Activated CD4-positive, alpha-beta memory T cell treated with anti-CD3 and anti-CD28 coated beads for 36 hours (primary cell): Measurements from ENCODE around the gene MRPS22. TPM values are rescaled to one million over a fixed set of nuclear protein-coding genes. Genes with fewer than 3 reads are reported as not detected.

Source experiments
- CTCF ChIA-PET: fragments of 350-600 bp; sonication (Branson Sonifier 250); formaldehyde crosslinking; loops from one replicate; lab custom pipeline; 2021; ENCODE audit warnings: antibody characterized with exemption, inconsistent platforms; lab: Charles Lee
- POLR2A ChIA-PET: fragments of 350-600 bp; sonication (Branson Sonifier 250); formaldehyde crosslinking; loops from one replicate; lab custom pipeline; 2021; ENCODE audit warnings: antibody characterized with exemption; lab: Charles Lee
- DNase-seq: peaks from one replicate; pipeline ENCODE4 v3.0.0-alpha.2; 2020
- H3K27ac Mint-ChIP-seq: one replicate; pipeline ENCODE4 v1.8.0; 2021; ENCODE audit warnings: mixed read lengths
- H3K27me3 Mint-ChIP-seq: one replicate; pipeline ENCODE4 v1.8.0; 2021; ENCODE audit warnings: mixed read lengths
- H3K36me3 Mint-ChIP-seq: one replicate; pipeline ENCODE4 v1.8.0; 2021; ENCODE audit warnings: mixed read lengths
- H3K4me1 Mint-ChIP-seq: one replicate; pipeline ENCODE4 v1.8.0; 2021; ENCODE audit warnings: low read depth, mixed read lengths
- H3K4me3 Mint-ChIP-seq: one replicate; pipeline ENCODE4 v1.8.0; 2021; ENCODE audit warnings: mild to moderate bottlenecking, mixed read lengths
- H3K9me3 Mint-ChIP-seq: one replicate; pipeline ENCODE4 v1.8.0; 2021; ENCODE audit warnings: mixed read lengths
- intact Hi-C: fragments of 100-400 bp; cut with micrococcal nuclease; formaldehyde crosslinking; loops from one replicate; pipeline ENCODE4 v1.15.1; 2023
- total RNA-seq, 2 experiments: library from RNA; stranded (reverse); gene quantifications; one replicate each; pipeline ENCODE4 v1.2.3, GENCODE V29; 2021

MRPS22 gene
- total RNA-seq, 2 experiments from 2014 or later, result 49.9 to 50.2 TPM

- Mint-ChIP-seq H3K36me3 (no peaks in the 10 kb centered on the region), H3K4me1 (no peaks in the 10 kb centered on the region), H3K9me3 (no peaks in the 10 kb centered on the region), H3K27me3 (peaks cover 1% of the 10 kb centered on the region), H3K27ac (no peak overlapping the region), H3K4me3 (no peak overlapping the region)
- intact Hi-C loops, result no loop called here
- POLR2A ChIA-PET, result no interaction called here
- CTCF ChIA-PET, result interaction anchor here (0.8 kb wide), 1 partner anchor 25 kb away, joined by 3 read pairs; no protein-coding TSS in a partner anchor
- no peak for DNase-seq
These were observed 39.4 kb upstream of the MRPS22 start for GRCh38 chr3:139304383-139304782.

GRCh38 chr3:139306078-139306477 is 37.7 kb upstream of the MRPS22 start:
- ChIA-PET CTCF (no interaction called here), POLR2A (no interaction called here)
- H3K4me1 Mint-ChIP-seq, result no peaks in the 10 kb centered on the region

GRCh38 chr3:139307072-139307491 is 36.7 kb upstream of the MRPS22 start:
- H3K4me3 Mint-ChIP-seq, result no peak overlapping the region
- no peak for DNase-seq
- H3K9me3 Mint-ChIP-seq, result no peaks in the 10 kb centered on the region
- no peaks in the 10 kb centered on the region for H3K36me3 Mint-ChIP-seq
- no peaks in the 10 kb centered on the region for H3K4me1 Mint-ChIP-seq
- ChIA-PET CTCF (no interaction called here), POLR2A (no interaction called here)
- peaks cover 1% of the 10 kb centered on the region for H3K27me3 Mint-ChIP-seq
- no peak overlapping the region for H3K27ac Mint-ChIP-seq
- intact Hi-C loops, result no loop called here

More at GRCh38 chr3:139306078-139306477, 37.7 kb upstream of the MRPS22 start:
- DNase-seq, result no peak
- intact Hi-C loops, result no loop called here
- peaks cover 1% of the 10 kb centered on the region for H3K27me3 Mint-ChIP-seq
- H3K36me3 Mint-ChIP-seq, result no peaks in the 10 kb centered on the region
- no peak overlapping the region for H3K4me3 Mint-ChIP-seq
- H3K27ac Mint-ChIP-seq, result no peak overlapping the region
- H3K9me3 Mint-ChIP-seq, result no peaks in the 10 kb centered on the region

- ChIA-PET POLR2A (no interaction called here), CTCF (interaction anchor here (0.6 kb wide), 1 partner anchor 372 kb away, joined by 3 read pairs; no protein-coding TSS in a partner anchor)
- no peaks in the 10 kb centered on the region for H3K4me1 Mint-ChIP-seq
- H3K27ac Mint-ChIP-seq, result no peak overlapping the region
- H3K27me3 Mint-ChIP-seq, result peaks cover 1% of the 10 kb centered on the region
- H3K9me3 Mint-ChIP-seq, result no peaks in the 10 kb centered on the region
- no peak for DNase-seq
- intact Hi-C loops, result no loop called here
- H3K4me3 Mint-ChIP-seq, result no peak overlapping the region
- no peaks in the 10 kb centered on the region for H3K36me3 Mint-ChIP-seq
These were observed 35.9 kb upstream of the MRPS22 start for GRCh38 chr3:139307601-139308555.

GRCh38 chr3:139308560-139308959 is 35.3 kb upstream of the MRPS22 start:
- intact Hi-C loops, result no loop called here
- no peak for DNase-seq
- Mint-ChIP-seq H3K4me3 (no peak overlapping the region), H3K36me3 (no peaks in the 10 kb centered on the region), H3K4me1 (no peaks in the 10 kb centered on the region), H3K9me3 (no peaks in the 10 kb centered on the region), H3K27ac (no peak overlapping the region), H3K27me3 (peaks cover 1% of the 10 kb centered on the region)
- POLR2A ChIA-PET, result no interaction called here
- CTCF ChIA-PET, result interaction anchor here (0.6 kb wide), 1 partner anchor 372 kb away, joined by 3 read pairs; no protein-coding TSS in a partner anchor

GRCh38 chr3:139309061-139309591 is 34.7 kb upstream of the MRPS22 start:
- Mint-ChIP-seq H3K4me3 (no peak overlapping the region), H3K27me3 (peaks cover 1% of the 10 kb centered on the region), H3K36me3 (no peaks in the 10 kb centered on the region), H3K4me1 (no peaks in the 10 kb centered on the region), H3K27ac (no peak overlapping the region), H3K9me3 (no peaks in the 10 kb centered on the region)
- no peak for DNase-seq
- intact Hi-C loops, result no loop called here
- ChIA-PET POLR2A (no interaction called here), CTCF (no interaction called here)

- peaks cover 4% of the 10 kb centered on the region for H3K27me3 Mint-ChIP-seq
- no peaks in the 10 kb centered on the region for H3K9me3 Mint-ChIP-seq
- no peak for DNase-seq
- CTCF ChIA-PET, result no interaction called here
- no peaks in the 10 kb centered on the region for H3K4me1 Mint-ChIP-seq
- intact Hi-C loops, result no loop called here
- no peaks in the 10 kb centered on the region for H3K36me3 Mint-ChIP-seq
- POLR2A ChIA-PET, result no interaction called here
- H3K27ac Mint-ChIP-seq, result no peak overlapping the region
- no peak overlapping the region for H3K4me3 Mint-ChIP-seq
These were observed 33.9 kb upstream of the MRPS22 start for GRCh38 chr3:139309880-139310279.

GRCh38 chr3:139310474-139310933 is 33.3 kb upstream of the MRPS22 start:
- DNase-seq, result no peak
- CTCF ChIA-PET, result interaction anchor here (0.7 to 0.8 kb wide), 2 partner anchors 19 to 374 kb away, joined by 3 to 4 read pairs; no protein-coding TSS in a partner anchor
- H3K9me3 Mint-ChIP-seq, result no peaks in the 10 kb centered on the region
- H3K4me1 Mint-ChIP-seq, result no peaks in the 10 kb centered on the region
- POLR2A ChIA-PET, result no interaction called here
- intact Hi-C loops, result no loop called here
- H3K36me3 Mint-ChIP-seq, result no peaks in the 10 kb centered on the region
- H3K27ac Mint-ChIP-seq, result no peak overlapping the region
- no peak overlapping the region for H3K4me3 Mint-ChIP-seq
- H3K27me3 Mint-ChIP-seq, result peaks cover 3% of the 10 kb centered on the region

GRCh38 chr3:139311557-139311956 is 32.3 kb upstream of the MRPS22 start:
- Mint-ChIP-seq H3K27ac (no peak overlapping the region), H3K36me3 (no peaks in the 10 kb centered on the region), H3K4me3 (no peak overlapping the region), H3K27me3 (peaks cover 6% of the 10 kb centered on the region), H3K9me3 (no peaks in the 10 kb centered on the region), H3K4me1 (no peaks in the 10 kb centered on the region)
- POLR2A ChIA-PET, result no interaction called here
- DNase-seq, result no peak
- intact Hi-C loops, result no loop called here
- CTCF ChIA-PET, result no interaction called here

- no peaks in the 10 kb centered on the region for H3K36me3 Mint-ChIP-seq
- H3K27me3 Mint-ChIP-seq, result peaks cover 6% of the 10 kb centered on the region
- H3K9me3 Mint-ChIP-seq, result no peaks in the 10 kb centered on the region
- DNase-seq, result no peak
- ChIA-PET CTCF (no interaction called here), POLR2A (no interaction called here)
- intact Hi-C loops, result no loop called here
- H3K4me3 Mint-ChIP-seq, result no peak overlapping the region
- H3K27ac Mint-ChIP-seq, result no peak overlapping the region
- H3K4me1 Mint-ChIP-seq, result no peaks in the 10 kb centered on the region
These were observed 31.4 kb upstream of the MRPS22 start for GRCh38 chr3:139312416-139312815.

- CTCF ChIA-PET, result no interaction called here
- POLR2A ChIA-PET, result no interaction called here
- Mint-ChIP-seq H3K36me3 (no peaks in the 10 kb centered on the region), H3K4me1 (no peaks in the 10 kb centered on the region), H3K27me3 (peaks cover 6% of the 10 kb centered on the region), H3K9me3 (no peaks in the 10 kb centered on the region), H3K27ac (no peak overlapping the region), H3K4me3 (no peak overlapping the region)
- intact Hi-C loops, result no loop called here
- DNase-seq, result no peak
These were observed 30.9 kb upstream of the MRPS22 start for GRCh38 chr3:139312959-139313358.

- no peaks in the 10 kb centered on the region for H3K9me3 Mint-ChIP-seq
- no peaks in the 10 kb centered on the region for H3K36me3 Mint-ChIP-seq
- POLR2A ChIA-PET, result no interaction called here
- intact Hi-C loops, result no loop called here
- H3K4me3 Mint-ChIP-seq, result no peak overlapping the region
- no peaks in the 10 kb centered on the region for H3K4me1 Mint-ChIP-seq
- peaks cover 6% of the 10 kb centered on the region for H3K27me3 Mint-ChIP-seq
- no peak overlapping the region for H3K27ac Mint-ChIP-seq
- no peak for DNase-seq
- CTCF ChIA-PET, result interaction anchor here (0.6 kb wide), 1 partner anchor 400 kb away, joined by 3 read pairs; no protein-coding TSS in a partner anchor
These were observed 29.9 kb upstream of the MRPS22 start for GRCh38 chr3:139313921-139314320.
